WI38 (cell line): Measurements from ENCODE around the gene PHACTR1.
"Not testable (repeated sequence)": the region's sequence is repeated elsewhere in the genome, so short reads cannot be mapped to it uniquely, and the experiment has no call there.

Experiments used
- H3K4me3 ChIP-seq: 2 replicates; pipeline ENCODE4 v1.5.1; 2011; ENCODE audit warnings: low read depth, mild to moderate bottlenecking, control low read depth, low read length
- CTCF ChIP-seq: IDR thresholded peaks from 2 replicates; pipeline ENCODE4 v1.5.1; 2012; ENCODE audit warnings: low read depth, mild to moderate bottlenecking, control low read depth, low read length

The PHACTR1 gene

GRCh38 chr6:13147782-13148181 is 431.2 kb downstream of the PHACTR1 start:
- no peak for TF ChIP-seq CTCF
- no peak overlapping the region for H3K4me3 ChIP-seq

GRCh38 chr6:13152764-13153163 is 436.2 kb downstream of the PHACTR1 start:
- TF ChIP-seq CTCF, result no peak
- no peak overlapping the region for H3K4me3 ChIP-seq

- TF ChIP-seq CTCF, result no peak
These were observed 439.8 kb downstream of the PHACTR1 start for GRCh38 chr6:13156381-13156780.

GRCh38 chr6:13157293-13157692 is 440.7 kb downstream of the PHACTR1 start:
- no peak for TF ChIP-seq CTCF
- no peak overlapping the region for H3K4me3 ChIP-seq

More at GRCh38 chr6:13156381-13156780, 439.8 kb downstream of the PHACTR1 start:
- H3K4me3 ChIP-seq, result no peak overlapping the region

- no peak overlapping the region for H3K4me3 ChIP-seq
- TF ChIP-seq CTCF, result no peak
These were observed 442.7 kb downstream of the PHACTR1 start for GRCh38 chr6:13159300-13159699.

- H3K4me3 ChIP-seq, result not testable (repeated sequence)
These were observed 443.3 kb downstream of the PHACTR1 start for GRCh38 chr6:13159822-13160221.

- TF ChIP-seq CTCF, result no peak
- H3K4me3 ChIP-seq, result no peak overlapping the region
These were observed 446.8 kb downstream of the PHACTR1 start for GRCh38 chr6:13163161-13163944.

- TF ChIP-seq CTCF, result no peak
- no peak overlapping the region for H3K4me3 ChIP-seq
These were observed 447.7 kb downstream of the PHACTR1 start for GRCh38 chr6:13164291-13164690.
